Measurements from ENCODE around the gene MYADML2. TPM values are rescaled to one million over a fixed set of nuclear protein-coding genes. Genes with fewer than 3 reads are reported as not detected.

Gene MYADML2
- total RNA-seq, 4 donors from 2014 or later: 2.9 to 24.9 (median 13.3) TPM

DNA sequence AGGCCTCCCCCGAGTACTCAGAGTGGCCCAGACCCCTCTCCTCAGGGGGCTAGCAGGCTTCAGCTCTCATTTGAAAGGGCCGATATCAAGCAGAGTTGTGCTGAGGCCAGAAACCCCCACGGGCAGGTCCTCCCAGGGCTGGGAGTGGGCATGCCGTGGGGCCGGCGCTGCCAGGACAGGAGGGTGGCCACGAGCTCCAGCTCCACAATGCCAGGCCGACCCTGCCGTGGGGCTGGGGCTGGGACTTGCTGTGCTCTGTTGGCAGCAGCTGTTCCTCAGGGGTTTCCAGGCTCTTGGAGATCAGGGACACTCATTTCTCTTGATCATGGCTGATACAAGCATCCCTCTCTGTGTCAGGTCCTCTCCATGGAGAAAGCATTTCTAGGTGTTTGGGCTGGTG lies 48.1 kb downstream of the MYADML2 start:
- intact Hi-C loops (cut with DNase I; ENCODE audit: low total_unique reads): no loop called here
- no peak for ATAC-seq
- in situ Hi-C loops (cut with MboI; ENCODE audit: low sequenced_read_pairs in 4 of 4): no loop called here

DNA sequence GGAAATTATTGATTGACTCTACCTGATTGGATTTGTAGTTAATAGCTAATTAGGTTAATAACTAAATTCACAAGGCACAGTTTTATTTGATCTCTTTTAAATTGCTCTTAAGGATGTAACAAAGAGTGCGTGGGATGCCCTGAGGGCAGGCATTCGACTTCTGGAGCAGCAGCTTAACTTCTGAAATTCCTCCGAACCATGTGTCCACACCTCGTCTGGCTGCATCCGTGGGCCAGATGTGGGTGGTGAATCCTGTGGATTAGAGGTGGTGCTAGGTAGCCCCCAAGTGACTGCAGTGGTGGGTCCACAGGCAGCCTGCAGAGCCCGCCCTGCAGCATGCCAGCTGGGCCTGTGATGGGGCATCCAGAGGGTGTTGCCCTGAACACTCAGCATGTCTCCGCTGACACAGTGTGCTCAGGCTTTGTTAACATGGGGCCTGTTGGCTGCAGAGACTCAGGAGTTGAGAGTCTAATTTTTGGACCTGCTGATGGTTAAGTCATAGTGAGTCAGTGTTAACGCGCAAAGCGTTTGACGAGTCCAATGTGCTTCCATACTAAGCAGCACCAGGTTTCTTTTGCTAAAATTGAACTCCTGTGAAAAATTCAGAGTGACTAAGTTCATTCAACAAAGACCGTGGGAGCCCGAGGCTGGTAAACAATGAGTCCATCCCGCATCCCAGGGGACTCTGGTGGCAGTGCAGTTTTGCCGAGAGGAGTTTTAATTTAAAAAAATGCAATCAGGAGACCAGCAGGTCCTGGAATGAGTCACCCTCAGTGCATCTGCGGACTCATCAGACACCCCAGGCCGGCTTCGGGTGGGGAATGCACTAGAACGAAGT lies 48.8 kb downstream of the MYADML2 start:
- H3K27ac ChIP-seq: no peak overlapping the region
- no peak for ATAC-seq
- H3K36me3 ChIP-seq: peaks cover 0 to 45% of the 10 kb centered on the region in 2 donors
- no peak for DNase-seq
- H3K27me3 ChIP-seq: no peaks in the 10 kb centered on the region
- H3K4me1 ChIP-seq: peaks cover 0 to 3% of the 10 kb centered on the region in 2 donors
- intact Hi-C loops (cut with DNase I; ENCODE audit: low total_unique reads): no loop called here
- no peaks in the 10 kb centered on the region for H3K9me3 ChIP-seq
- TF ChIP-seq, protein P1, sequence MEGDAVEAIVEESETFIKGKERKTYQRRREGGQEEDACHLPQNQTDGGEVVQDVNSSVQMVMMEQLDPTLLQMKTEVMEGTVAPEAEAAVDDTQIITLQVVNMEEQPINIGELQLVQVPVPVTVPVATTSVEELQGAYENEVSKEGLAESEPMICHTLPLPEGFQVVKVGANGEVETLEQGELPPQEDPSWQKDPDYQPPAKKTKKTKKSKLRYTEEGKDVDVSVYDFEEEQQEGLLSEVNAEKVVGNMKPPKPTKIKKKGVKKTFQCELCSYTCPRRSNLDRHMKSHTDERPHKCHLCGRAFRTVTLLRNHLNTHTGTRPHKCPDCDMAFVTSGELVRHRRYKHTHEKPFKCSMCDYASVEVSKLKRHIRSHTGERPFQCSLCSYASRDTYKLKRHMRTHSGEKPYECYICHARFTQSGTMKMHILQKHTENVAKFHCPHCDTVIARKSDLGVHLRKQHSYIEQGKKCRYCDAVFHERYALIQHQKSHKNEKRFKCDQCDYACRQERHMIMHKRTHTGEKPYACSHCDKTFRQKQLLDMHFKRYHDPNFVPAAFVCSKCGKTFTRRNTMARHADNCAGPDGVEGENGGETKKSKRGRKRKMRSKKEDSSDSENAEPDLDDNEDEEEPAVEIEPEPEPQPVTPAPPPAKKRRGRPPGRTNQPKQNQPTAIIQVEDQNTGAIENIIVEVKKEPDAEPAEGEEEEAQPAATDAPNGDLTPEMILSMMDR (IDR thresholded peaks at IDR 0.05 in 4 of 5, conservative IDR thresholded peaks at IDR 0.05 in 1 of 5): no peak
- in situ Hi-C loops (cut with MboI; ENCODE audit: low sequenced_read_pairs in 4 of 4): no loop called here
- H3K4me3 ChIP-seq: no peak overlapping the region

More for the DNA sequence above, 48.1 kb downstream of the MYADML2 start:
- no peaks in the 10 kb centered on the region for H3K27me3 ChIP-seq
- no peak for DNase-seq
- no peak overlapping the region for H3K27ac ChIP-seq
- H3K4me1 ChIP-seq: peaks cover 0 to 3% of the 10 kb centered on the region in 2 donors
- H3K36me3 ChIP-seq: peaks cover 0 to 45% of the 10 kb centered on the region in 2 donors
- TF ChIP-seq POLR2A (IDR thresholded peaks at IDR 0.05): no peak
- TF ChIP-seq, protein P1 (IDR thresholded peaks at IDR 0.05 in 4 of 5, conservative IDR thresholded peaks at IDR 0.05 in 1 of 5): no peak
- H3K4me3 ChIP-seq: no peak overlapping the region
- no peaks in the 10 kb centered on the region for H3K9me3 ChIP-seq

GRCh38 chr17:81895400-81895799 lies 51.6 kb downstream of the MYADML2 start:
- Histone ChIP-seq H3K27ac (no peak overlapping the region), H3K36me3 (peaks cover 0 to 42% of the 10 kb centered on the region in 2 donors), H3K4me3 (no peak overlapping the region), H3K9me3 (no peaks in the 10 kb centered on the region), H3K4me1 (peaks cover 11 to 12% of the 10 kb centered on the region in 2 donors), H3K27me3 (no peaks in the 10 kb centered on the region)
- in situ Hi-C loops (cut with MboI; ENCODE audit: low sequenced_read_pairs in 4 of 4) (no loop called here), intact Hi-C loops (cut with DNase I; ENCODE audit: low total_unique reads) (no loop called here)
- ATAC-seq: no peak
- DNase-seq: no peak
- TF ChIP-seq, protein P1 (IDR thresholded peaks at IDR 0.05 in 4 of 5, conservative IDR thresholded peaks at IDR 0.05 in 1 of 5): no peak
- no peak for TF ChIP-seq POLR2A (IDR thresholded peaks at IDR 0.05)

GRCh38 chr17:81891303-81891552 lies 55.8 kb downstream of the MYADML2 start:
- DNase-seq: no peak
- H3K9me3 ChIP-seq: no peaks in the 10 kb centered on the region
- peak overlapping the region; percentile 62 to 96 (median 88) for H3K4me3 ChIP-seq
- intact Hi-C loops (cut with DNase I; ENCODE audit: low total_unique reads) (loop anchor here (1.0 kb wide), 1 partner anchor 20 kb away; the partner anchor contains the start of gene PCYT2), in situ Hi-C loops (cut with MboI; ENCODE audit: low sequenced_read_pairs in 4 of 4) (no loop called here)
- peak overlapping the region; percentile 95 to 98 (median 97) for H3K27ac ChIP-seq
- no peak for TF ChIP-seq POLR2A (IDR thresholded peaks at IDR 0.05)
- TF ChIP-seq, protein P1 (IDR thresholded peaks at IDR 0.05 in 4 of 5, conservative IDR thresholded peaks at IDR 0.05 in 1 of 5): no peak
- no peaks in the 10 kb centered on the region for H3K27me3 ChIP-seq
- peaks cover 28 to 33% of the 10 kb centered on the region in 2 donors for H3K4me1 ChIP-seq
- H3K36me3 ChIP-seq: peaks cover 0 to 45% of the 10 kb centered on the region in 2 donors
- ATAC-seq: peak; percentile 5 to 11
